Testis (tissue), 2 donors: ENCODE data around the gene TMEM253.

Experiments used
- POLR2A ChIP-seq: fragments of 450-650 bp; IDR thresholded peaks from one replicate; pipeline ENCODE4 v1.6.1; 2017; ENCODE audit warnings: antibody characterized with exemption, mild to moderate bottlenecking, moderate library complexity
- TF ChIP-seq, protein P1 (sequence below), 3 experiments: fragments of 450-650 bp in 2 of 3; fragments of 200-600 bp in 1 of 3; sonication (generic) in 1 of 3; IDR thresholded peaks; one replicate each; pipeline ENCODE4 v1.5.1; 2016 to 2019; ENCODE audit warnings: antibody characterized with exemption in 3 of 3, mild to moderate bottlenecking in 2 of 3, moderate library complexity in 1 of 3

DNA sequence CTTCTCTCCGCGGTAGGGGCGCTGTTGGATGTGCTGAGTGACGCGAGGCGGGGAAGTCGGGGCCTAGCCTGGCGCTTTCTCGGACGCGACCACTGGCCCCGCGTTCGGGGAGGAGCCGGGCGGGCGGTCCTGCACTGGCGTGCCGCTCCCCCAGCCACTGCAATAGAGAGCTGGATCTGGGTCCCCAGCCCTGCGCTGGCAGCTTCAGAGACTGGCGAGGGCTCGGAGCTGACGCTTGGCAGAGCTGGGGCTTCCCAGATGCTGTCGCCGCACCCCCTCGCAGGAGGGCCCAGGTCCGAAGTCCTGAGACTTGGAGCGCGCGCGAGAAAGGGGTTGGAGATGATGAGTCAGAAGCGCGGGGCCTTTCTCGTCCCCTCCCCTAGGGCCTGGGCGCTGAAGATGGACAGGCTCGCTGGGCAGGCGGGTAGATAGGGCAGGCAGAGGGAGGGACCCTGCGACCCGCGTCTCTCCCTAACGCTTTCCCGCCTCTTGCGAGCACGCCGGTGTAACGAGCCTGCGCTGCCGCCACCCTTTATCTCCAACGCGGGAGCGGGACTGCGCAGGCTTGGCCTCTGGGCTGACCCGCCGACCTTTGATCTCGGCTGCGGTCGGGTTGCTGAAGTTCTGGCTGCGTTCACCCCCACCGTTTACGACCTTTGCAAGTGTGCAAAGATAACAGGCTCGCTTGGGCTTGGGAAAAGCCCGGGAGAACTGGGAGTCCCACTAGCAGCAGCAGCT is 3.0 kb downstream of the TMEM253 start:
- TF ChIP-seq, protein P1, sequence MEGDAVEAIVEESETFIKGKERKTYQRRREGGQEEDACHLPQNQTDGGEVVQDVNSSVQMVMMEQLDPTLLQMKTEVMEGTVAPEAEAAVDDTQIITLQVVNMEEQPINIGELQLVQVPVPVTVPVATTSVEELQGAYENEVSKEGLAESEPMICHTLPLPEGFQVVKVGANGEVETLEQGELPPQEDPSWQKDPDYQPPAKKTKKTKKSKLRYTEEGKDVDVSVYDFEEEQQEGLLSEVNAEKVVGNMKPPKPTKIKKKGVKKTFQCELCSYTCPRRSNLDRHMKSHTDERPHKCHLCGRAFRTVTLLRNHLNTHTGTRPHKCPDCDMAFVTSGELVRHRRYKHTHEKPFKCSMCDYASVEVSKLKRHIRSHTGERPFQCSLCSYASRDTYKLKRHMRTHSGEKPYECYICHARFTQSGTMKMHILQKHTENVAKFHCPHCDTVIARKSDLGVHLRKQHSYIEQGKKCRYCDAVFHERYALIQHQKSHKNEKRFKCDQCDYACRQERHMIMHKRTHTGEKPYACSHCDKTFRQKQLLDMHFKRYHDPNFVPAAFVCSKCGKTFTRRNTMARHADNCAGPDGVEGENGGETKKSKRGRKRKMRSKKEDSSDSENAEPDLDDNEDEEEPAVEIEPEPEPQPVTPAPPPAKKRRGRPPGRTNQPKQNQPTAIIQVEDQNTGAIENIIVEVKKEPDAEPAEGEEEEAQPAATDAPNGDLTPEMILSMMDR (IDR thresholded peaks at IDR 0.05): peak; percentile 69 to 89 (median 88)
- TF ChIP-seq POLR2A: peak; percentile 73
